ENCODE results near the gene YWHAH. TPM values are rescaled to one million over a fixed set of nuclear protein-coding genes. Genes with fewer than 3 reads are reported as not detected.

Gene YWHAH
- total and polyA plus RNA-seq, 2 donors (not counting 1 experiment from before 2014, with no cell fraction given), result 32.6 to 51.1 TPM

DNA sequence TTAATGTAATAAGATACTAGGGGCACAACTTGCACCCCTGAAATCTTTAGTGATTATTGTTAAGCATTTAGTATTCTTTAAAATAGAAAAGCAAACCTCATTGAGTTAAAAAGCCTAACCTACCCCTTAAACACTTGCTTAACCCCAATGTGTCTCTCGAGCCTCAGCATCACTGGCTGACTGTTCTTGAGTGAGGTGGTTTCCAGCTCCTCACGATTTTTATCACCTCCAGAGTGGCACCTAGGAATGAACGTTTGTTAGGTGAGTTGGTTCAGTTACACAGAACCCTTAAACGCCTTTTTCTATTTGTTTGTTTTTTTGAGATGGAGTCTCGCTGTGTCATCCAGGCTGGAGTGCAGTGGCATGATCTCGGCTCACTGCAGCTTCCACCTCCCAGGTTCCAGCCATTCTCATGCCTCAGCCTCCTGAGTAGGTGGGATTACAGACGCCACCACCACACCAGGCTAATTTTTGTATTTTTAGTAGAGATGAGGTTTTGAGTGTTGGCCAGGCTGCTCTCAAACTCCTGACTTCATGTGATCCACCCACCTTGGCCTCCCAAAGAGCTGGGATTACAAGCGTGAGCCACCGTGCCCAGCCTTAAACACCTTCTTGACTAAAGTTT lies 13.7 kb downstream of the YWHAH start:
- POLR2A ChIA-PET, result no interaction called here
- ATAC-seq (ENCODE audit: low read depth), result no peak
- no peak overlapping the region for H3K27ac Mint-ChIP-seq
- no peak overlapping the region for H3K4me3 Mint-ChIP-seq
- intact Hi-C loops (cut with micrococcal nuclease), result no loop called here
- peaks cover 14% of the 10 kb centered on the region for H3K4me1 Mint-ChIP-seq
- no peaks in the 10 kb centered on the region for H3K9me3 Mint-ChIP-seq (ENCODE audit: insufficient read depth)
- 92% methylated on average over 5 of the region's 9 CpGs for WGBS (ENCODE audit: insufficient coverage)
- Histone ChIP-seq H3K4me1 (ENCODE audit: control insufficient read depth in 2 of 2, insufficient read depth in 2 of 2, low read length in 2 of 2) (no peaks in the 10 kb centered on the region), H2AFZ (ENCODE audit: insufficient read depth, low read depth, low read length, poor library complexity, severe bottlenecking) (no peak overlapping the region), H3K9ac (ENCODE audit: low read length) (no peak overlapping the region), H3K27me3 (replicated peaks in 1 of 4; ENCODE audit: control extremely low read depth in 1 of 4, control insufficient read depth in 3 of 4, insufficient read depth in 4 of 4, low read length in 3 of 4) (no peaks in the 10 kb centered on the region), H3K36me3 (replicated peaks in 1 of 2; ENCODE audit: control extremely low read depth in 1 of 2, control insufficient read depth in 1 of 2, extremely low read depth in 1 of 2, insufficient read depth in 2 of 2, low read length in 1 of 2) (peaks cover 2 to 32% of the 10 kb centered on the region in 2 experiments), H4K20me1 (ENCODE audit: control insufficient read depth, insufficient read depth, low read length, poor library complexity, severe bottlenecking) (peaks cover 16% of the 10 kb centered on the region), H3K79me2 (ENCODE audit: control insufficient read depth, insufficient read depth, low read length) (peaks cover 26% of the 10 kb centered on the region), H3K4me3 (ENCODE audit: control extremely low read depth in 1 of 5, extremely low read depth in 1 of 5, insufficient read depth in 1 of 5, low read depth in 2 of 5, low read length in 4 of 5) (no peak overlapping the region), H3K27ac (ENCODE audit: low read length in 2 of 2) (no peak overlapping the region), H3K4me2 (replicated peaks; ENCODE audit: low read depth, low read length, poor library complexity, severe bottlenecking) (no peak overlapping the region), H3K9me3 (ENCODE audit: control extremely low read depth in 1 of 3, control insufficient read depth in 2 of 3, insufficient read depth in 1 of 3, low read length in 2 of 3) (no peaks in the 10 kb centered on the region)
- CTCF ChIA-PET, result interaction anchor here (1.6 to 5.0 kb wide), 2 partner anchors 10 to 13 kb away, joined by 4 to 13 read pairs; no protein-coding TSS in a partner anchor
- TF ChIP-seq, protein P1, sequence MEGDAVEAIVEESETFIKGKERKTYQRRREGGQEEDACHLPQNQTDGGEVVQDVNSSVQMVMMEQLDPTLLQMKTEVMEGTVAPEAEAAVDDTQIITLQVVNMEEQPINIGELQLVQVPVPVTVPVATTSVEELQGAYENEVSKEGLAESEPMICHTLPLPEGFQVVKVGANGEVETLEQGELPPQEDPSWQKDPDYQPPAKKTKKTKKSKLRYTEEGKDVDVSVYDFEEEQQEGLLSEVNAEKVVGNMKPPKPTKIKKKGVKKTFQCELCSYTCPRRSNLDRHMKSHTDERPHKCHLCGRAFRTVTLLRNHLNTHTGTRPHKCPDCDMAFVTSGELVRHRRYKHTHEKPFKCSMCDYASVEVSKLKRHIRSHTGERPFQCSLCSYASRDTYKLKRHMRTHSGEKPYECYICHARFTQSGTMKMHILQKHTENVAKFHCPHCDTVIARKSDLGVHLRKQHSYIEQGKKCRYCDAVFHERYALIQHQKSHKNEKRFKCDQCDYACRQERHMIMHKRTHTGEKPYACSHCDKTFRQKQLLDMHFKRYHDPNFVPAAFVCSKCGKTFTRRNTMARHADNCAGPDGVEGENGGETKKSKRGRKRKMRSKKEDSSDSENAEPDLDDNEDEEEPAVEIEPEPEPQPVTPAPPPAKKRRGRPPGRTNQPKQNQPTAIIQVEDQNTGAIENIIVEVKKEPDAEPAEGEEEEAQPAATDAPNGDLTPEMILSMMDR (IDR thresholded peaks at IDR 0.05), result no peak
- no peak for TF ChIP-seq EZH2 (IDR thresholded peaks at IDR 0.05; ENCODE audit: borderline replicate concordance, insufficient read depth, low read depth, low read length, poor library complexity, severe bottlenecking)
- H3K27me3 Mint-ChIP-seq, result no peaks in the 10 kb centered on the region
- no peak for DNase-seq

- TF ChIP-seq, protein P1 (IDR thresholded peaks at IDR 0.05), result no peak
- no peak for TF ChIP-seq EZH2 (IDR thresholded peaks at IDR 0.05; ENCODE audit: borderline replicate concordance, insufficient read depth, low read depth, low read length, poor library complexity, severe bottlenecking)
- Histone ChIP-seq H3K9ac (ENCODE audit: low read length) (no peak overlapping the region), H3K36me3 (replicated peaks in 1 of 2; ENCODE audit: control extremely low read depth in 1 of 2, control insufficient read depth in 1 of 2, extremely low read depth in 1 of 2, insufficient read depth in 2 of 2, low read length in 1 of 2) (peaks cover 2 to 31% of the 10 kb centered on the region in 2 experiments), H3K9me3 (ENCODE audit: control extremely low read depth in 1 of 3, control insufficient read depth in 2 of 3, insufficient read depth in 1 of 3, low read length in 2 of 3) (no peaks in the 10 kb centered on the region), H3K4me1 (ENCODE audit: control insufficient read depth in 2 of 2, insufficient read depth in 2 of 2, low read length in 2 of 2) (no peaks in the 10 kb centered on the region), H3K27me3 (replicated peaks in 1 of 4; ENCODE audit: control extremely low read depth in 1 of 4, control insufficient read depth in 3 of 4, insufficient read depth in 4 of 4, low read length in 3 of 4) (no peaks in the 10 kb centered on the region), H3K27ac (ENCODE audit: low read length in 2 of 2) (no peak overlapping the region), H2AFZ (ENCODE audit: insufficient read depth, low read depth, low read length, poor library complexity, severe bottlenecking) (no peak overlapping the region), H3K4me2 (replicated peaks; ENCODE audit: low read depth, low read length, poor library complexity, severe bottlenecking) (no peak overlapping the region), H3K4me3 (ENCODE audit: control extremely low read depth in 1 of 5, extremely low read depth in 1 of 5, insufficient read depth in 1 of 5, low read depth in 2 of 5, low read length in 4 of 5) (no peak overlapping the region), H3K79me2 (ENCODE audit: control insufficient read depth, insufficient read depth, low read length) (peaks cover 20% of the 10 kb centered on the region), H4K20me1 (ENCODE audit: control insufficient read depth, insufficient read depth, low read length, poor library complexity, severe bottlenecking) (peaks cover 9% of the 10 kb centered on the region)
- ChIA-PET CTCF (interaction anchor here (1.6 to 5.0 kb wide), 2 partner anchors 10 to 12 kb away, joined by 4 to 13 read pairs; no protein-coding TSS in a partner anchor), POLR2A (no interaction called here)
- WGBS (ENCODE audit: insufficient coverage), result 91% methylated on average over 8 of the region's 12 CpGs
- DNase-seq (no peak), ATAC-seq (ENCODE audit: low read depth) (no peak)
- no peak overlapping the region for H3K27ac Mint-ChIP-seq
- intact Hi-C loops (cut with micrococcal nuclease), result no loop called here
- peaks cover 9% of the 10 kb centered on the region for H3K4me1 Mint-ChIP-seq
- H3K9me3 Mint-ChIP-seq (ENCODE audit: insufficient read depth), result no peaks in the 10 kb centered on the region
- H3K4me3 Mint-ChIP-seq, result no peak overlapping the region
- H3K27me3 Mint-ChIP-seq, result no peaks in the 10 kb centered on the region
Observed at GRCh38 chr22:31958625-31959239, 14.4 kb downstream of the YWHAH start.
